HEK293 (cell line): ENCODE measurements around the gene ABLIM2.

Experiments
- CTCF ChIA-PET: fragments of 350-600 bp; formaldehyde crosslinking; extraction: SDS; loops from one replicate; lab custom pipeline; 2021; ENCODE audit warnings: antibody characterized with exemption; lab: Yijun Ruan, JAX
- POLR2A ChIA-PET: fragments of 300-600 bp; formaldehyde crosslinking; extraction: SDS; loops from one replicate; lab custom pipeline; 2020; ENCODE audit warnings: antibody characterized with exemption, inconsistent platforms; lab: Yijun Ruan, JAX
- H3K27ac ChIP-seq: fragments of 200-500 bp; sonication (Bioruptor generic); 2 replicates; pipeline ENCODE4 v1.5.1; 2014; ENCODE audit warnings: low read depth, low read length, control low read depth, inconsistent platforms; ENCODE audit errors: extremely low read depth
- H3K36me3 ChIP-seq, 2 experiments: fragments of 200-500 bp in 1 of 2; sonication (Bioruptor generic) in 1 of 2; 1 replicate in 1 of 2; 2 replicates in 1 of 2; pipeline ENCODE4 v1.5.1; 2014 to 2017; ENCODE audit warnings: inconsistent platforms in 2 of 2, low read length in 2 of 2; ENCODE audit not compliant: control insufficient read depth in 2 of 2, insufficient read depth in 1 of 2
- H3K4me1 ChIP-seq: fragments of 200-500 bp; sonication (Bioruptor generic); 2 replicates; pipeline ENCODE4 v1.5.1; 2014; ENCODE audit warnings: mild to moderate bottlenecking, low read length, inconsistent platforms; ENCODE audit not compliant: control insufficient read depth, insufficient read depth
- H3K4me3 ChIP-seq: 2 replicates; pipeline ENCODE4 v1.5.1; 2011; ENCODE audit warnings: low read depth, mild to moderate bottlenecking, control low read depth, low read length, moderate library complexity
- H3K9me3 ChIP-seq: fragments of 200-500 bp; sonication (Bioruptor generic); 2 replicates; pipeline ENCODE4 v1.5.1; 2014; ENCODE audit warnings: low read depth, low read length, inconsistent platforms; ENCODE audit not compliant: control insufficient read depth, insufficient read depth
- BCL11A ChIP-seq: fragments of 450-650 bp; formaldehyde crosslinking; IDR thresholded peaks from 2 replicates; pipeline ENCODE4 v1.5.1; 2016; ENCODE audit warnings: low read depth, missing biosample characterization, missing genetic modification characterization
- EGR2 ChIP-seq: fragments of 450-650 bp; formaldehyde crosslinking; IDR thresholded peaks from 2 replicates; pipeline ENCODE4 v1.5.1; 2016; ENCODE audit warnings: low read depth, missing biosample characterization, missing genetic modification characterization
- HOXD13 ChIP-seq: sonication (generic); formaldehyde crosslinking; IDR thresholded peaks from 2 replicates; pipeline ENCODE4 v1.8.0; 2022; ENCODE audit warnings: missing genetic modification reagents, borderline replicate concordance
- KLF7 ChIP-seq: fragments of 450-650 bp; formaldehyde crosslinking; IDR thresholded peaks from 2 replicates; pipeline ENCODE4 v1.5.1; 2016; ENCODE audit warnings: missing biosample characterization, missing genetic modification characterization, borderline replicate concordance
- MZF1 ChIP-seq: fragments of 450-650 bp; formaldehyde crosslinking; IDR thresholded peaks from 2 replicates; pipeline ENCODE4 v1.5.1; 2017; ENCODE audit warnings: missing biosample characterization, missing genetic modification characterization, borderline replicate concordance
- PRDM6 ChIP-seq: fragments of 450-650 bp; formaldehyde crosslinking; IDR thresholded peaks from 2 replicates; pipeline ENCODE4 v1.5.1; 2017; ENCODE audit warnings: missing biosample characterization, missing genetic modification characterization
- SALL2 ChIP-seq: fragments of 450-650 bp; formaldehyde crosslinking; IDR thresholded peaks from 2 replicates; pipeline ENCODE4 v1.5.0; 2017; ENCODE audit warnings: missing biosample characterization, mild to moderate bottlenecking, missing genetic modification characterization, borderline replicate concordance
- SCRT1 ChIP-seq: fragments of 450-650 bp; formaldehyde crosslinking; IDR thresholded peaks from 2 replicates; pipeline ENCODE4 v1.5.1; 2016; ENCODE audit warnings: missing biosample characterization, missing genetic modification characterization, borderline replicate concordance
- WT1 ChIP-seq: fragments of 450-650 bp; formaldehyde crosslinking; IDR thresholded peaks from 2 replicates; pipeline ENCODE4 v1.5.1; 2016; ENCODE audit warnings: missing biosample characterization, missing genetic modification characterization
- YY1 ChIP-seq: fragments of 450-650 bp; formaldehyde crosslinking; IDR thresholded peaks from 2 replicates; pipeline ENCODE4 v1.5.1; 2018; ENCODE audit warnings: missing biosample characterization, missing genetic modification characterization
- ZBTB8A ChIP-seq: fragments of 450-650 bp; formaldehyde crosslinking; IDR thresholded peaks from 2 replicates; pipeline ENCODE4 v1.5.1; 2016; ENCODE audit warnings: missing biosample characterization, missing genetic modification characterization
- ZFP3 ChIP-seq: fragments of 450-650 bp; formaldehyde crosslinking; IDR thresholded peaks from 2 replicates; pipeline ENCODE4 v1.5.1; 2016; ENCODE audit warnings: low read depth, missing biosample characterization, missing genetic modification characterization
- ZIC2 ChIP-seq: fragments of 450-650 bp; formaldehyde crosslinking; IDR thresholded peaks from 2 replicates; pipeline ENCODE4 v1.5.1; 2016; ENCODE audit warnings: missing biosample characterization, missing genetic modification characterization
- ZNF114 ChIP-seq: fragments of 450-650 bp; formaldehyde crosslinking; IDR thresholded peaks from 2 replicates; pipeline ENCODE4 v1.5.0; 2017; ENCODE audit warnings: missing biosample characterization, missing genetic modification characterization
- ZNF223 ChIP-seq: fragments of 450-650 bp; formaldehyde crosslinking; IDR thresholded peaks from 2 replicates; pipeline ENCODE4 v1.5.1; 2016; ENCODE audit warnings: missing biosample characterization, missing genetic modification characterization
- ZNF473 ChIP-seq: fragments of 450-650 bp; formaldehyde crosslinking; IDR thresholded peaks from 2 replicates; pipeline ENCODE4 v1.5.1; 2017; ENCODE audit warnings: missing biosample characterization, missing genetic modification characterization
- ZNF560 ChIP-seq: fragments of 450-650 bp; formaldehyde crosslinking; IDR thresholded peaks from 2 replicates; pipeline ENCODE4 v1.5.1; 2017; ENCODE audit warnings: missing biosample characterization, missing genetic modification characterization, borderline replicate concordance
- ZNF561 ChIP-seq: fragments of 450-650 bp; IDR thresholded peaks from 2 replicates; pipeline ENCODE4 v1.5.1; 2018; ENCODE audit warnings: missing biosample characterization, missing genetic modification characterization, borderline replicate concordance
- ZNF639 ChIP-seq: fragments of 450-650 bp; formaldehyde crosslinking; IDR thresholded peaks from 2 replicates; pipeline ENCODE4 v1.5.1; 2016; ENCODE audit warnings: missing biosample characterization, missing genetic modification characterization
- ZNF645 ChIP-seq: fragments of 450-650 bp; formaldehyde crosslinking; IDR thresholded peaks from 2 replicates; pipeline ENCODE4; 2016; ENCODE audit warnings: missing biosample characterization, missing genetic modification characterization
- ZNF76 ChIP-seq: fragments of 450-650 bp; formaldehyde crosslinking; IDR thresholded peaks from 2 replicates; pipeline ENCODE4; 2016; ENCODE audit warnings: low read depth, missing biosample characterization, missing genetic modification characterization, borderline replicate concordance
- ZNF785 ChIP-seq: fragments of 450-650 bp; formaldehyde crosslinking; IDR thresholded peaks from 2 replicates; pipeline ENCODE4 v1.5.1; 2016; ENCODE audit warnings: missing biosample characterization, missing genetic modification characterization
- ZNF792 ChIP-seq: fragments of 450-650 bp; formaldehyde crosslinking; IDR thresholded peaks from 2 replicates; pipeline ENCODE4 v1.5.1; 2016; ENCODE audit warnings: missing biosample characterization, missing genetic modification characterization
- ZNF843 ChIP-seq: fragments of 450-650 bp; formaldehyde crosslinking; IDR thresholded peaks from 2 replicates; pipeline ENCODE4 v1.5.1; 2016; ENCODE audit warnings: missing biosample characterization, missing genetic modification characterization
- ZSCAN4 ChIP-seq: fragments of 450-650 bp; formaldehyde crosslinking; IDR thresholded peaks from 2 replicates; pipeline ENCODE4 v1.5.1; 2017; ENCODE audit warnings: missing biosample characterization, missing genetic modification characterization

ABLIM2 gene

GRCh38 chr4:8008391-8008790 is 150.2 kb downstream of the ABLIM2 start:
- H3K27ac ChIP-seq, result no peak overlapping the region
- H3K4me3 ChIP-seq, result no peak overlapping the region
- no peaks in the 10 kb centered on the region for H3K9me3 ChIP-seq
- H3K4me1 ChIP-seq, result no peaks in the 10 kb centered on the region
- no peaks in the 10 kb centered on the region for H3K36me3 ChIP-seq
- TF ChIP-seq PRDM6 (tag by site-specific recombination) (no peak), ZSCAN4 (tag by site-specific recombination) (no peak), ZNF223 (no peak), ZNF561 (tag by site-specific recombination) (no peak), EGR2 (tag by site-specific recombination) (no peak), ZFP3 (no peak), BCL11A (tag by site-specific recombination) (no peak), ZNF792 (tag by site-specific recombination) (no peak), KLF7 (no peak), ZNF114 (tag by site-specific recombination) (no peak), WT1 (no peak), ZNF639 (tag by site-specific recombination) (no peak), ZBTB8A (tag by site-specific recombination) (no peak), ZNF76 (no peak), ZNF645 (tag by site-specific recombination) (no peak), HOXD13 (no peak), MZF1 (tag by site-specific recombination) (no peak), ZNF785 (tag by site-specific recombination) (no peak), ZNF473 (no peak)
- CTCF ChIA-PET, result no interaction called here
- POLR2A ChIA-PET, result no interaction called here

- CTCF ChIA-PET, result no interaction called here
- Histone ChIP-seq H3K9me3 (no peaks in the 10 kb centered on the region), H3K27ac (no peak overlapping the region), H3K4me1 (no peaks in the 10 kb centered on the region), H3K36me3 (no peaks in the 10 kb centered on the region), H3K4me3 (no peak overlapping the region)
- POLR2A ChIA-PET, result no interaction called here
- TF ChIP-seq SALL2 (tag by site-specific recombination) (no peak), ZNF843 (tag by site-specific recombination) (no peak), ZIC2 (tag by site-specific recombination) (no peak), SCRT1 (tag by site-specific recombination) (no peak), ZNF560 (no peak), YY1 (no peak)
Measured at GRCh38 chr4:8007581-8007980, 151.0 kb downstream of the ABLIM2 start.
